Upper lobe of left lung (tissue), 4 donors: Measurements from ENCODE around the gene TLE4.

ENCODE experiments used
- CTCF ChIP-seq, 6 experiments: fragments of 450-650 bp in 4 of 6; fragments of 200-600 bp in 2 of 6; sonication (generic) in 2 of 6; IDR thresholded peaks; one replicate each; pipeline ENCODE4 v1.5.1; 2016 to 2019; ENCODE audit warnings: antibody characterized with exemption in 6 of 6
- POLR2AphosphoS5 ChIP-seq, 2 donors: sonication (generic); formaldehyde crosslinking; IDR thresholded peaks; one replicate each; pipeline ENCODE4 v1.5.1; 2017; ENCODE audit warnings: antibody characterized with exemption in 2 of 2

- no peak for TF ChIP-seq POLR2AphosphoS5 (IDR thresholded peaks at IDR 0.05)
- TF ChIP-seq CTCF (IDR thresholded peaks at IDR 0.05), result no peak
These were observed 3.0 kb downstream of the TLE4 start for GRCh38 chr9:79574781-79575180.
